Astrocyte of the cerebellum (primary cell): ENCODE data around the gene ARHGAP45.

ENCODE experiments used
- DNase-seq: peaks from one replicate; pipeline ENCODE4 v3.0.0-alpha.2; 2011; ENCODE audit warnings: low read depth
- H3K4me3 ChIP-seq: 2 replicates; pipeline ENCODE4 v1.5.1; 2011; ENCODE audit warnings: mild to moderate bottlenecking, low read depth, low read length, moderate library complexity
- CTCF ChIP-seq: IDR thresholded peaks from 2 replicates; pipeline ENCODE4 v1.5.1; 2012; ENCODE audit warnings: low read length, low read depth, moderate library complexity, mild to moderate bottlenecking; ENCODE audit errors: missing control alignments
- in situ Hi-C: cut with HindIII; loops from 2 replicates; pipeline ENCODE4 v1.10.0; 2017; ENCODE audit warnings: low sequenced_read_pairs

ARHGAP45 gene

GRCh38 chr19:1073063-1073955 lies 6.3 kb downstream of the ARHGAP45 start:
- no peak for DNase-seq
- H3K4me3 ChIP-seq: no peak overlapping the region
- in situ Hi-C loops: no loop called here
- TF ChIP-seq CTCF: no peak

DNA sequence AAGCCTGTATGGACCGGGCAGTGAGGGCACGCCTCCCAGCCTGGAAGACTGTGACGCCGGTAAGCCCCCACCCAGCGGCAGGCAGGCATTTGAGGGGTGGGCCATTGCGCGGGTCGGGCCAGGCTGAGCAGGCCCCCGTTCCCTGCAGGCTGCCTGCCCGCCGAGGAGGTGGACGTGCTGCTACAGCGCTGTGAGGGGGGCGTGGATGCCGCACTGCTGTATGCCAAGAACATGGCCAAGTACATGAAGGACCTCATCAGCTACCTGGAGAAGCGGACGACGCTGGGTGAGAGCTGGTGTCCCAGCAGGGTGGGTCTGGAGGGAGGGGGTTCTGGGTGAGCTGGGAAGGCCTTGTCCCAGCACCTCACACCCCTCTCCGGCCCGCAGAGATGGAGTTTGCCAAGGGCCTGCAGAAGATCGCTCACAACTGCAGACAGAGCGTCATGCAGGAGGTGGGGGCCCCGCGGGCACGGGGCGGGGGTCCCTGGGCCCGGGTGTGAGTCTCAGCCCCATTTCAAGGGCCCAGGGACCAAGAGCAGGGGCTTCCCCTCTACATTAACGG lies 7.1 kb downstream of the ARHGAP45 start:
- DNase-seq: no peak
- H3K4me3 ChIP-seq: no peak overlapping the region
- TF ChIP-seq CTCF: no peak
- in situ Hi-C loops: no loop called here

DNA sequence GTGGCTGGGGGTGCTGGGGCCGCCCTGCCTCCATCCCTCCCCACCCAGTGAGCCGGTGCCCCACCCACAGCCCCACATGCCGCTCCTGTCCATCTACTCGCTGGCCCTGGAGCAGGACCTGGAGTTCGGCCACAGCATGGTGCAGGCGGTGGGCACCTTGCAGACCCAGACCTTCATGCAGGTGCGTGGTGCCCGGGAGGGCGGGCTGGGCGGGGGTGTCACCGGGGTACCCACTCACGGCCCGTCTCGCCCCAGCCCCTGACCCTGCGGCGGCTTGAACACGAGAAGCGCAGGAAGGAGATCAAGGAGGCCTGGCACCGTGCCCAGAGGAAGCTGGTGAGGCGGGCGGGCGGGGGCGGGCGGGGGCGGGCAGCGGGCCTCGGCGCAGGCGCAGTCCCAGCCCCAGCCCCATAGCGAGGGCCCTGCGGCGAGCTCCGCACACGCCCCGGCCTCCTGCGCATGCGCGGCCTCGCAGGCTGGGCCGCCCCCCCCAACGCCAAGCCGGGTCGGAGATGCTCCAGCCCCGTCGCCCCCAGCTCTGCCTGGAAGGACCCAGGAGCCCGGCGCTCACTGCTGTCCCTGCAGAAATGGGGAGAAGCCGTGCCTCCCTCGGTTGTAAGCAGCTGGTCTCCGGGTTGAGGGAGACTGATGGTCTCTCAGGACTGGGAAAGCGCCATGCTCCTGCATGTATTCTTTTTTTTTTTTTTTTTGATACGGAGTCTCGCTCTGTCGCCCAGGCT lies 7.7 kb downstream of the ARHGAP45 start:
- DNase-seq: no peak
- in situ Hi-C loops: no loop called here
- H3K4me3 ChIP-seq: no peak overlapping the region
- TF ChIP-seq CTCF: no peak

DNA sequence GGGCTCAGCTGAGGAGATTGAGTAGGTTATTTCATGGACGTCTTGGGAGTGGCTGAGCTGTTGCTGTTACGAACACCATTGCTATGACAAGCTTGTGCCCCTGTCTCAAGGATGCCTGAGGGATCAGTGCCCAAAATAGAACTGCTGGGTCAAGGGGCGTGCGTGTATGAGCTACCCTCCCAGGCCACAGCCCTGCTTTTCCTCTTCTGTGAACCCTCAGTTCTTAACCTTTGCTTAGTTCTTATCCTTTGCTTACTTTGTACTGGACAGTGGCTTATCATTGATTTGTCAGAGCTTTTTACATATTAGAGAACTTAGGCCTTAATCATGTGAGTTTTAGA lies 9.0 kb downstream of the ARHGAP45 start:
- no peak for TF ChIP-seq CTCF
- DNase-seq: no peak
- in situ Hi-C loops: no loop called here
- H3K4me3 ChIP-seq: no peak overlapping the region

DNA sequence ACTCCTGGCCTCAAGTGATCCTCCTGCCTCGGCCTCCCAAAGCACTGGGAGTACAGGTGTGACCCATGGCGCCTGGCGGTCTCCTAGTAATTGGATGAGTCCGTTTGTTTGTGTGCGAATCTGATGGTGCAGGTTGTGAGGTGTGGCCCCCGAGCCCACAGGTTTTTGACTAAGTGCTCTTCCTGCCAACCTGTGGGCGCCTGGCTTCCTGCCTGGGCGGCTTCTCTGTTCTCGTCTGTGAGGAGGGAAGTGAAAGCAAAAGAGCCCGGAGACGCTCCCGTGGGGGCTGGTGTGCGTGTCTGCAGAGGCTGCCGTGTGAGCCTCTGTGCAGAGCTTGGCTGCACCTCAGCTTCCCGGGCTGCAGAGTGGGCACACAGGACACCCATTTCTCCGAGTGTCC lies 10.0 kb downstream of the ARHGAP45 start:
- DNase-seq: no peak
- in situ Hi-C loops: no loop called here
- TF ChIP-seq CTCF: no peak

GRCh38 chr19:1079566-1080111 lies 12.7 kb downstream of the ARHGAP45 start:
- no peak for TF ChIP-seq CTCF
- in situ Hi-C loops: no loop called here
- no peak for DNase-seq
- no peak overlapping the region for H3K4me3 ChIP-seq

More for the DNA sequence above, 10.0 kb downstream of the ARHGAP45 start:
- no peak overlapping the region for H3K4me3 ChIP-seq
